CD4-positive, alpha-beta T cell (primary cell): ENCODE results near the gene SLC18A2. TPM values are rescaled to one million over a fixed set of nuclear protein-coding genes. Genes with fewer than 3 reads are reported as not detected.

Experiments
- ATAC-seq: fragments of 200-7000 bp; cut with Tn5 transposase; one replicate; pipeline ENCODE4 v1.10.0; 2022; ENCODE audit warnings: mild to moderate bottlenecking; ENCODE audit not compliant: poor library complexity
- CTCF ChIA-PET: fragments of 350-600 bp; sonication (Branson Sonifier 250); formaldehyde crosslinking; loops from one replicate; lab custom pipeline; 2021; ENCODE audit warnings: antibody characterized with exemption, inconsistent platforms; lab: Charles Lee
- POLR2A ChIA-PET: fragments of 350-600 bp; sonication (Branson Sonifier 250); formaldehyde crosslinking; loops from one replicate; lab custom pipeline; 2021; ENCODE audit warnings: antibody characterized with exemption, inconsistent platforms; lab: Charles Lee
- DNase-seq, 14 experiments: peaks; one replicate each; pipeline ENCODE4 v3.0.0-alpha.2; 2013 to 2020; ENCODE audit warnings: mixed read lengths in 2 of 14
- H3K27ac ChIP-seq, 2 donors: one replicate each; pipeline versions ENCODE4 v1.5.1 to v1.7.0; 2013; ENCODE audit warnings: low read length in 2 of 2, low read depth in 1 of 2, mild to moderate bottlenecking in 1 of 2
- H3K27me3 ChIP-seq, 2 experiments: 1 replicate in 1 of 2; 2 replicates in 1 of 2; pipeline versions ENCODE4 v1.6.1 to v1.7.0; 2013; ENCODE audit warnings: low read length in 2 of 2, control low read depth in 1 of 2, mild to moderate bottlenecking in 1 of 2, moderate library complexity in 1 of 2; ENCODE audit not compliant: insufficient read depth in 2 of 2, control insufficient read depth in 1 of 2
- H3K36me3 ChIP-seq: one replicate; pipeline ENCODE4 v1.6.1; 2013; ENCODE audit warnings: low read length, control low read depth; ENCODE audit not compliant: insufficient read depth
- H3K4me1 ChIP-seq: one replicate; pipeline ENCODE4 v1.6.1; 2013; ENCODE audit warnings: low read length, control low read depth; ENCODE audit not compliant: insufficient read depth
- H3K4me3 ChIP-seq: one replicate; pipeline ENCODE4 v1.5.1; 2013; ENCODE audit warnings: mild to moderate bottlenecking, low read length, moderate library complexity
- H3K9me3 ChIP-seq, 2 experiments: 1 replicate in 1 of 2; 2 replicates in 1 of 2; pipeline versions ENCODE4 v1.6.1 to v1.7.0; 2013; ENCODE audit warnings: low read length in 2 of 2, mild to moderate bottlenecking in 2 of 2, control low read depth in 1 of 2, moderate library complexity in 1 of 2; ENCODE audit not compliant: control insufficient read depth in 1 of 2, insufficient read depth in 1 of 2
- H3K27ac Mint-ChIP-seq: one replicate; pipeline ENCODE4 v1.8.0; 2020; ENCODE audit warnings: mixed read lengths
- H3K27me3 Mint-ChIP-seq: one replicate; pipeline ENCODE4 v1.8.0; 2021; ENCODE audit warnings: mixed read lengths
- H3K36me3 Mint-ChIP-seq: one replicate; pipeline ENCODE4 v1.8.0; 2021; ENCODE audit warnings: low read depth, mixed read lengths
- H3K4me1 Mint-ChIP-seq: one replicate; pipeline ENCODE4 v1.8.0; 2021; ENCODE audit warnings: low read depth, mixed read lengths
- H3K4me3 Mint-ChIP-seq: one replicate; pipeline ENCODE4 v1.8.0; 2020; ENCODE audit warnings: mild to moderate bottlenecking, mixed read lengths
- H3K9me3 Mint-ChIP-seq: one replicate; pipeline ENCODE4 v1.8.0; 2020; ENCODE audit warnings: mixed read lengths
- CTCF ChIP-seq: fragments of 200-600 bp; IDR thresholded peaks from one replicate; pipeline ENCODE4 v1.8.0; 2022; ENCODE audit warnings: antibody characterized with exemption, mild to moderate bottlenecking
- intact Hi-C, 2 experiments: fragments of 100-400 bp; cut with DNase I in 1 of 2; cut with micrococcal nuclease in 1 of 2; formaldehyde crosslinking; loops; one replicate each; pipeline versions ENCODE4 v1.15.1 to v1.9.0; 2023 to 2025; cut with DNase I, micrococcal nuclease
- total RNA-seq, 174 experiments: library from RNA in 2 of 174; stranded (reverse) in 2 of 174; gene quantifications; one replicate each; pipeline ENCODE4 v1.2.3 and lab custom pipeline; 2021 to 2026

The SLC18A2 gene
- total RNA-seq, 2 experiments from 2014 or later = 0.92 to 1.2 TPM

- H3K4me3 Mint-ChIP-seq = no peak overlapping the region
- CTCF ChIA-PET = no interaction called here
- no peak for TF ChIP-seq CTCF
- POLR2A ChIA-PET = interaction anchor here (0.9 kb wide), 1 partner anchor 68 kb away, joined by 4 read pairs; no protein-coding TSS in a partner anchor
- no peak for ATAC-seq
- DNase-seq = no peak
- no peaks in the 10 kb centered on the region for H3K9me3 ChIP-seq
- H3K27ac Mint-ChIP-seq = no peak overlapping the region
- H3K36me3 ChIP-seq = no peaks in the 10 kb centered on the region
- no peaks in the 10 kb centered on the region for H3K36me3 Mint-ChIP-seq
- H3K4me3 ChIP-seq = no peak overlapping the region
- peaks cover 19% of the 10 kb centered on the region for H3K27me3 Mint-ChIP-seq
- intact Hi-C loops = no loop called here
- H3K4me1 ChIP-seq = peaks cover 3% of the 10 kb centered on the region
- H3K27ac ChIP-seq = no peak overlapping the region
- peaks cover 26% of the 10 kb centered on the region for H3K4me1 Mint-ChIP-seq
- H3K27me3 ChIP-seq = peaks cover 0 to 2% of the 10 kb centered on the region in 2 experiments
- H3K9me3 Mint-ChIP-seq = no peaks in the 10 kb centered on the region
Observed at GRCh38 chr10:117250411-117250810, 9.5 kb downstream of the SLC18A2 start.

GRCh38 chr10:117253908-117254307 is 13.0 kb downstream of the SLC18A2 start:
- H3K9me3 ChIP-seq = no peaks in the 10 kb centered on the region
- DNase-seq = no peak
- peaks cover 0 to 2% of the 10 kb centered on the region in 2 experiments for H3K27me3 ChIP-seq
- H3K4me3 ChIP-seq = no peak overlapping the region
- Mint-ChIP-seq H3K4me3 (no peak overlapping the region), H3K27ac (no peak overlapping the region), H3K36me3 (no peaks in the 10 kb centered on the region), H3K27me3 (peaks cover 15% of the 10 kb centered on the region), H3K4me1 (peaks cover 12% of the 10 kb centered on the region), H3K9me3 (no peaks in the 10 kb centered on the region)
- H3K27ac ChIP-seq = no peak overlapping the region
- ChIA-PET POLR2A (no interaction called here), CTCF (no interaction called here)
- intact Hi-C loops = no loop called here
- H3K4me1 ChIP-seq = peaks cover 3% of the 10 kb centered on the region
- no peaks in the 10 kb centered on the region for H3K36me3 ChIP-seq
- TF ChIP-seq CTCF = no peak
- ATAC-seq = no peak

- Mint-ChIP-seq H3K4me3 (no peak overlapping the region), H3K9me3 (no peaks in the 10 kb centered on the region), H3K4me1 (peaks cover 12% of the 10 kb centered on the region), H3K36me3 (no peaks in the 10 kb centered on the region), H3K27me3 (peaks cover 15% of the 10 kb centered on the region), H3K27ac (no peak overlapping the region)
- intact Hi-C loops = no loop called here
- H3K9me3 ChIP-seq = no peaks in the 10 kb centered on the region
- H3K27me3 ChIP-seq = peaks cover 0 to 2% of the 10 kb centered on the region in 2 experiments
- no peak overlapping the region for H3K4me3 ChIP-seq
- CTCF ChIA-PET = no interaction called here
- no peak for TF ChIP-seq CTCF
- no peak for ATAC-seq
- POLR2A ChIA-PET = no interaction called here
- DNase-seq = no peak
- no peak overlapping the region for H3K27ac ChIP-seq
- H3K36me3 ChIP-seq = no peaks in the 10 kb centered on the region
- H3K4me1 ChIP-seq = peaks cover 3% of the 10 kb centered on the region
Observed at GRCh38 chr10:117254338-117254737, 13.4 kb downstream of the SLC18A2 start.
